HG03066 (cell line): ENCODE measurements around the gene ALOX5AP.

Experiments used
- ATAC-seq: cut with Tn5 transposase; IDR thresholded peaks from one replicate; pipeline ENCODE4 v1.9.1; 2021; ENCODE audit warnings: low read depth; ENCODE audit not compliant: unreplicated experiment

ALOX5AP gene

GRCh38 chr13:30791354-30792001, 56.1 kb downstream of the ALOX5AP start:
- ATAC-seq, result no peak

- ATAC-seq, result no peak
Measured at GRCh38 chr13:30792285-30793000, 57.1 kb downstream of the ALOX5AP start.

GRCh38 chr13:30796132-30796572, 60.8 kb downstream of the ALOX5AP start:
- ATAC-seq, result no peak

- no peak for ATAC-seq
Measured at GRCh38 chr13:30796631-30797601, 61.6 kb downstream of the ALOX5AP start.

- no peak for ATAC-seq
Measured at GRCh38 chr13:30797847-30798535, 62.6 kb downstream of the ALOX5AP start.

GRCh38 chr13:30798776-30799355, 63.5 kb downstream of the ALOX5AP start:
- no peak for ATAC-seq

- no peak for ATAC-seq
Measured at GRCh38 chr13:30799356-30799824, 64.0 kb downstream of the ALOX5AP start.

- no peak for ATAC-seq
Measured at GRCh38 chr13:30800107-30800506, 64.8 kb downstream of the ALOX5AP start.

- ATAC-seq, result no peak
Measured at GRCh38 chr13:30802501-30802900, 67.2 kb downstream of the ALOX5AP start.

GRCh38 chr13:30802953-30803478, 67.7 kb downstream of the ALOX5AP start:
- peak; percentile 87 for ATAC-seq

GRCh38 chr13:30803749-30804148, 68.4 kb downstream of the ALOX5AP start:
- ATAC-seq, result no peak

- ATAC-seq, result no peak
Measured at GRCh38 chr13:30804474-30804873, 69.1 kb downstream of the ALOX5AP start.

GRCh38 chr13:30805132-30805537, 69.8 kb downstream of the ALOX5AP start:
- ATAC-seq, result no peak

GRCh38 chr13:30805603-30806011, 70.3 kb downstream of the ALOX5AP start:
- ATAC-seq, result no peak

GRCh38 chr13:30806784-30807183, 71.4 kb downstream of the ALOX5AP start:
- ATAC-seq, result no peak

GRCh38 chr13:30807392-30807791, 72.0 kb downstream of the ALOX5AP start:
- ATAC-seq, result no peak

- ATAC-seq, result no peak
Measured at GRCh38 chr13:30808600-30808999, 73.3 kb downstream of the ALOX5AP start.

GRCh38 chr13:30809787-30810186, 74.4 kb downstream of the ALOX5AP start:
- no peak for ATAC-seq

GRCh38 chr13:30810261-30810701, 74.9 kb downstream of the ALOX5AP start:
- no peak for ATAC-seq

- ATAC-seq, result no peak
Measured at GRCh38 chr13:30810801-30811200, 75.5 kb downstream of the ALOX5AP start.
